Muscle of back (tissue), 11 donors: ENCODE data around the gene ARHGEF5. TPM values are rescaled to one million over a fixed set of nuclear protein-coding genes. Genes with fewer than 3 reads are reported as not detected.
"Not testable (repeated sequence)": the region's sequence is repeated elsewhere in the genome, so short reads cannot be mapped to it uniquely, and the experiment has no call there.

Source experiments
- DNase-seq, 3 donors: peaks; one replicate each; pipeline versions ENCODE4 v3.0.0 to v3.0.0-alpha.2; 2013
- polyA plus RNA-seq, 10 donors: library from polyadenylated mRNA; unstranded; fragments of 120-200 nt; gene quantifications; one replicate each; pipeline ENCODE4 v1.2.1, GENCODE V29; 2013; ENCODE audit not compliant: insufficient read length in 10 of 10

ARHGEF5 gene
- polyA plus RNA-seq, 10 donors = 1.6 to 5.5 (median 2.4) TPM

GRCh38 chr7:144379776-144380384 is 24.7 kb downstream of the ARHGEF5 start:
- no peak for DNase-seq

GRCh38 chr7:144384071-144384470 is 28.9 kb downstream of the ARHGEF5 start:
- DNase-seq = no peak

- DNase-seq = peak in 1 of 3 donors; percentile 22
Measured at GRCh38 chr7:144384555-144385245, 29.5 kb downstream of the ARHGEF5 start.

GRCh38 chr7:144386741-144387140 is 31.5 kb downstream of the ARHGEF5 start:
- DNase-seq = peak in 1 of 3 donors; percentile 38

- no peak for DNase-seq
Measured at GRCh38 chr7:144388950-144389349, 33.7 kb downstream of the ARHGEF5 start.

GRCh38 chr7:144390481-144390880 is 35.3 kb downstream of the ARHGEF5 start:
- no peak for DNase-seq

GRCh38 chr7:144391014-144391413 is 35.8 kb downstream of the ARHGEF5 start:
- DNase-seq = no peak

- DNase-seq = peak; percentile 53 to 84 (median 71)
Measured at GRCh38 chr7:144391823-144392255, 36.6 kb downstream of the ARHGEF5 start.

- DNase-seq = no peak
Measured at GRCh38 chr7:144397086-144397485, 41.9 kb downstream of the ARHGEF5 start.

- no peak for DNase-seq
Measured at GRCh38 chr7:144398291-144398690, 43.1 kb downstream of the ARHGEF5 start.

GRCh38 chr7:144398911-144399310 is 43.7 kb downstream of the ARHGEF5 start:
- no peak for DNase-seq

- DNase-seq = no peak
Measured at GRCh38 chr7:144399946-144400345, 44.7 kb downstream of the ARHGEF5 start.

- DNase-seq = no peak
Measured at GRCh38 chr7:144401490-144401889, 46.3 kb downstream of the ARHGEF5 start.

GRCh38 chr7:144403102-144403501 is 47.9 kb downstream of the ARHGEF5 start:
- no peak for DNase-seq

- no peak for DNase-seq
Measured at GRCh38 chr7:144403649-144404061, 48.5 kb downstream of the ARHGEF5 start, which contains the start of gene NOBOX. NOBOX (minus strand) TSS chr7:144403693.

GRCh38 chr7:144404946-144405345 is 49.7 kb downstream of the ARHGEF5 start:
- DNase-seq = no peak

- no peak for DNase-seq
Measured at GRCh38 chr7:144407266-144407931, 52.2 kb downstream of the ARHGEF5 start.

- no peak for DNase-seq
Measured at GRCh38 chr7:144408121-144408520, 52.9 kb downstream of the ARHGEF5 start.

- DNase-seq = no peak
Measured at GRCh38 chr7:144410441-144410840, 55.2 kb downstream of the ARHGEF5 start.

GRCh38 chr7:144414815-144415214 is 59.6 kb downstream of the ARHGEF5 start:
- DNase-seq = no peak

GRCh38 chr7:144415858-144416257 is 60.7 kb downstream of the ARHGEF5 start:
- DNase-seq = no peak

- DNase-seq = no peak
Measured at GRCh38 chr7:144416341-144416740, 61.1 kb downstream of the ARHGEF5 start.

- DNase-seq = not testable (repeated sequence)
Measured at GRCh38 chr7:144418931-144419330, 63.7 kb downstream of the ARHGEF5 start.
